Thoracic aorta (tissue), 2 donors: Measurements from ENCODE around the gene GAK. TPM values are rescaled to one million over a fixed set of nuclear protein-coding genes. Genes with fewer than 3 reads are reported as not detected.

ENCODE experiments used
- ATAC-seq: fragments of 150-250 bp; one replicate; pipeline ENCODE4 v1.8.0; 2017; ENCODE audit warnings: low read depth; ENCODE audit not compliant: insufficient number of reproducible peaks, low FRiP score
- DNase-seq: peaks from one replicate; pipeline ENCODE4 v3.0.0-alpha.2; 2020; ENCODE audit warnings: low spot score
- H3K27ac ChIP-seq, 2 donors: fragments of 200-600 bp; sonication (generic); 1 replicate in 1 of 2; 2 replicates in 1 of 2; pipeline ENCODE4 v1.5.1; 2016; ENCODE audit warnings: mild to moderate bottlenecking in 2 of 2, moderate library complexity in 2 of 2
- H3K27me3 ChIP-seq: fragments of 200-600 bp; sonication (generic); replicated peaks from 2 replicates; pipeline ENCODE4 v1.6.0; 2016; ENCODE audit warnings: mild to moderate bottlenecking; ENCODE audit not compliant: insufficient read depth
- H3K36me3 ChIP-seq: fragments of 200-600 bp; sonication (generic); one replicate; pipeline ENCODE4 v1.5.1; 2016
- H3K4me1 ChIP-seq, 2 donors: fragments of 200-600 bp; sonication (generic); 1 replicate in 1 of 2; 2 replicates in 1 of 2; pipeline versions ENCODE4 v1.5.1 to v1.6.0; 2016; ENCODE audit warnings: low read depth in 2 of 2, mild to moderate bottlenecking in 1 of 2; ENCODE audit not compliant: control insufficient read depth in 1 of 2
- H3K4me3 ChIP-seq: fragments of 200-600 bp; sonication (generic); 2 replicates; pipeline ENCODE4 v1.5.1; 2016; ENCODE audit warnings: mild to moderate bottlenecking
- H3K9me3 ChIP-seq: fragments of 200-600 bp; sonication (generic); 2 replicates; pipeline ENCODE4 v1.5.1; 2016
- total RNA-seq, 2 donors: library from RNA; depleted of rRNA; stranded (reverse); fragments of >200 nt; gene quantifications; one replicate each; pipeline versions ENCODE4 v1.1.0 to v1.2.3, GENCODE V29; 2016
- TF ChIP-seq, protein P1 (sequence below): fragments of 200-600 bp; sonication (generic); IDR thresholded peaks from one replicate; pipeline ENCODE4 v1.5.1; 2019; ENCODE audit warnings: antibody characterized with exemption

GAK gene
- total RNA-seq, 2 donors from 2014 or later, result 111 to 170 TPM

DNA sequence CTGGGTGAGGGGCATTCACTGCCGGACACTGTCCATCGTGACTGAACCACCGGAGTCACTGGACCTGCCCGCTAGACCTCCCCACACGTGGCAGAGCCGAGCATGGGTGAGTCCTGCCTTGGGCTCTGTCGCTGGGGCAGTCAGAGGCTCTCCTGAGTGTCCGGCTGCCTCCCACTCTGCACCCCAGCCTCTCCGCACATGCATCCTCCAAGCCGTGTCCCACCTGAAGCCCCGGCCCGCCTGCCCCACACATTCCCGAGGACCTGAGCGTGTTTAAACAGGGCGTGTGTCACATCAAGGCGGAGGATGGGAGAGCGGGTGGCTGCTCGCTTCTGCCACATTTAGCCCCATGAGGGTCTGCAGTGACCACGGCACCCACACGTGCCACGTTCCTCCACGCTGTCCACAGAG lies 110.9 kb downstream of the GAK start:
- DNase-seq (no peak), ATAC-seq (no peak)
- TF ChIP-seq, protein P1, sequence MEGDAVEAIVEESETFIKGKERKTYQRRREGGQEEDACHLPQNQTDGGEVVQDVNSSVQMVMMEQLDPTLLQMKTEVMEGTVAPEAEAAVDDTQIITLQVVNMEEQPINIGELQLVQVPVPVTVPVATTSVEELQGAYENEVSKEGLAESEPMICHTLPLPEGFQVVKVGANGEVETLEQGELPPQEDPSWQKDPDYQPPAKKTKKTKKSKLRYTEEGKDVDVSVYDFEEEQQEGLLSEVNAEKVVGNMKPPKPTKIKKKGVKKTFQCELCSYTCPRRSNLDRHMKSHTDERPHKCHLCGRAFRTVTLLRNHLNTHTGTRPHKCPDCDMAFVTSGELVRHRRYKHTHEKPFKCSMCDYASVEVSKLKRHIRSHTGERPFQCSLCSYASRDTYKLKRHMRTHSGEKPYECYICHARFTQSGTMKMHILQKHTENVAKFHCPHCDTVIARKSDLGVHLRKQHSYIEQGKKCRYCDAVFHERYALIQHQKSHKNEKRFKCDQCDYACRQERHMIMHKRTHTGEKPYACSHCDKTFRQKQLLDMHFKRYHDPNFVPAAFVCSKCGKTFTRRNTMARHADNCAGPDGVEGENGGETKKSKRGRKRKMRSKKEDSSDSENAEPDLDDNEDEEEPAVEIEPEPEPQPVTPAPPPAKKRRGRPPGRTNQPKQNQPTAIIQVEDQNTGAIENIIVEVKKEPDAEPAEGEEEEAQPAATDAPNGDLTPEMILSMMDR, result no peak
- Histone ChIP-seq H3K36me3 (no peaks in the 10 kb centered on the region), H3K9me3 (no peaks in the 10 kb centered on the region), H3K27ac (no peak overlapping the region), H3K4me3 (no peak overlapping the region), H3K4me1 (peaks cover 6 to 10% of the 10 kb centered on the region in 2 donors), H3K27me3 (no peaks in the 10 kb centered on the region)

DNA sequence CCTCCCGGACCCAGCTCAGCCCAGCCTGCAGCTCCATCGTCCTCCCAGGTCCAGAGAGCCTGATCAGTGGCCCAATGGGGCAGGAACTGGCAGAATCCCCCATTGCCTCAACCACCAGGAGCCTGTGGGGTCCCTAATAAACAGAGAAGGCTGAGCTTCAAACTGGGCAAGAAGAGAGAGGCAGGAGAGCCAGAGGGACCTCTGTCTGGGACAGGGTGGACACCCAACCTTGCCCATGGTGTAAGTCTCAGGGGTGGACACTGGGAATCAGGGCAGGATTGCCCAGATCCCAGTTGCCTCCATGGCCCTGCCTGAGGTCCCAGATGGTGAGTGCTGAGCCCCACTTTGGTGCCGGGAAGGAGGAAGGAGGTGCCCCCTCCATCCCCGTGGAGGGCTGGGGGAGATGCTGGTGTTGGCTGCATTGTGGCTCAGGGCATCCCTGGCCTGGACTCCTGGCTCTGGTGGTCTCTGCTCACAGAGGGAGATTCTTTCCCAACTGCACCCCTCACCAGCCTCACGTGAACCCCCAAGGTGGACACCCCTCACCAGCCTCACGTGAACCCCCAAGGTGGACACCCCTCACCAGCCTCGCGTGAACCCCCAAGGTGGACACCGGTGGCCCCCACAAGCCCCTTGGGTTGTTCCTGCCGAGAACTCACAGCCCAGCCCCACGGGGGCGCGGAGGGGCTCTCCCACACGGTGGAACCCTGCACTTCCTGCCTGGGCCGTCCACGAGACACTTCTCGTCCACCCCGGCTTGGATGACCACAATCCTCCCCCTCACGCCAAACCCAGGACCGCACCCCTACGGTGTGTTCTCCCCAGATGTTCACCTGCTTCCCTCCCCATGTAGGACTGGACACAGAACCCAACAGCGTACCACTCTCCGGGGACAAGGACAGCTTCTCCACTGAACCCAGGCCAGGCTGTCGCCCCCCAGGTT lies 111.6 kb downstream of the GAK start:
- H3K9me3 ChIP-seq, result no peaks in the 10 kb centered on the region
- no peaks in the 10 kb centered on the region for H3K27me3 ChIP-seq
- ATAC-seq (no peak), DNase-seq (no peak)
- no peak overlapping the region for H3K4me3 ChIP-seq
- TF ChIP-seq, protein P1, result no peak
- H3K36me3 ChIP-seq, result no peaks in the 10 kb centered on the region
- no peak overlapping the region for H3K27ac ChIP-seq
- peaks cover 4 to 9% of the 10 kb centered on the region in 2 donors for H3K4me1 ChIP-seq

DNA sequence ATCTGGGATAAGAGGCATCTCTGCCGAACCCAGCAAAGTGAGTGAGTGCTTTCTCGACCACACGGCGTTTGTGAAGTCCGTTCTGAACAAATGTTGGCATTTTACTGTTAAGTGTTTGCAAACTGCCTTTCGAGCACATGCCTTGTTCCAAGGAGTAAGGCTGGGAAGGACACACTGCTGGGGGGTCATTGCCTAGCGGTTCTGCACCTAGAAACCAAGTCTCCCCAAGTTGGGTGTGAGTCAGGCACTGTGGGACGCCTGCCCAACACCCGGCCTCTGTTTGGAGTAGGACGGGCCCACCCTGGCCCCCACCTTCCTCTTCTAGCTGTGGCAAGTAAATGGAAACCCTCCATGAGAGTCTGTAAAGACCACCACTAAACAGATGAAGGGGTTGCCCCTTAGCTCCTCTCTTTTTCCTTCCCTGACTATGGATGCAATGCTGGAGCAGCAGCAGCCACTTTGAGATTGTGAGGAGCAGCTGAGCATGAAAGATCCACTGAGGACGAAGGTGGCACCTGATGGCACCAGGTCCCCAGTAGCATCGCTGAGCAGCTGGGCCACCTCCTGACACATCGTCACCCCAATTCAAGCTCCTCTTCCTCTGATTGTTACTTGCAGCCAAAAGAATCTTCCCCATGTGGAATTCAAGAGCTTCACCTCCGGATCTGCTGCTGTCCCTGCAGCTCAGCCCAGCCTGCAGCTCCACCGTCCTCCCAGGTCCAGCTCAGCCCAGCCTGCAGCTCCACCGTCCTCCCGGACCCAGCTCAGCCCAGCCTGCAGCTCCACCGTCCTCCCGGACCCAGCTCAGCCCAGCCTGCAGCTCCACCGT lies 112.5 kb downstream of the GAK start:
- H3K36me3 ChIP-seq, result no peaks in the 10 kb centered on the region
- no peaks in the 10 kb centered on the region for H3K27me3 ChIP-seq
- DNase-seq (no peak), ATAC-seq (no peak)
- TF ChIP-seq, protein P1, result no peak
- no peak overlapping the region for H3K27ac ChIP-seq
- no peak overlapping the region for H3K4me3 ChIP-seq
- no peaks in the 10 kb centered on the region for H3K4me1 ChIP-seq
- no peaks in the 10 kb centered on the region for H3K9me3 ChIP-seq

DNA sequence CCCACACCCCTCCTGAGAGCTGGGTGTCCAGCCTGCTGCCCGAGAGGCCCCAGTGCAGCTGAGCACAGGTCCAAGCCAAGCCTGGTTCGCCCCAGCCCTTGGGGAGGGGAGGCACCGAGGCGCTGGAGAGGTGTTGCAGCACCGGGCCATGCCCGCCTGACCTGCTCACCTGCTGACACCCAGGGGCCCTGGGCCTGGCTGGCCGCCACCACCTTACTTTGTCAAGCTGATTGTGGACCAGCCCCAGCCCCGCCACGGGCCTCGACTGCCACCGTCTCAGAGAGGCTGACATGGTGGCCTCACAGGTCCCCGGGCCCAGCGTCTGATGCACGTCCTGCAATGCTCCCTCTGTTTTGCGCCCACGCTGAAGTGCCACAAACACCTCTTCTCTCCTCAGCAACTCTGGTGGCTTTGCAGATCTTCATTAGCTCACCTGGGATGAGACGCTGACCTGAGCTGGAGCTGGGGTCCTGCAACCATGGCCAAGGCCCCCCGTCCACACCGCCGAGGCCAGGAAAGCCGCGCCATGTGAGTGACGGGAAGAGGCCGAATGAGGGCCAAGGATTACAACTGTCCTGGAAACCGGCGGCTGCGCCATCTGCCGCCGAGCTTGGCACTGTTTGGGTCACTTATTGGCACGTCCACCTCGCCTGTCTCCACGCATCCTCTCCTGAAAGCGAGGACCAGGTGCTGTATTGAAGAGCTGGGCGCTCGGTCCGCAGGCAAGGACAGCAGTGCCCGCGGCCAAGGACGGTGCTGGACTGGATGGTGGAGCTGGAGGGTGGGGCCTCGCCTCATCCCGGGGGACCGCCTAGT lies 113.8 kb downstream of the GAK start:
- Histone ChIP-seq H3K4me3 (no peak overlapping the region), H3K27ac (no peak overlapping the region), H3K4me1 (no peaks in the 10 kb centered on the region), H3K27me3 (no peaks in the 10 kb centered on the region), H3K9me3 (no peaks in the 10 kb centered on the region), H3K36me3 (no peaks in the 10 kb centered on the region)
- TF ChIP-seq, protein P1, result no peak
- no peak for DNase-seq
- ATAC-seq, result no peak
